Measurements from ENCODE around the gene SLC66A1.

The SLC66A1 gene

DNA sequence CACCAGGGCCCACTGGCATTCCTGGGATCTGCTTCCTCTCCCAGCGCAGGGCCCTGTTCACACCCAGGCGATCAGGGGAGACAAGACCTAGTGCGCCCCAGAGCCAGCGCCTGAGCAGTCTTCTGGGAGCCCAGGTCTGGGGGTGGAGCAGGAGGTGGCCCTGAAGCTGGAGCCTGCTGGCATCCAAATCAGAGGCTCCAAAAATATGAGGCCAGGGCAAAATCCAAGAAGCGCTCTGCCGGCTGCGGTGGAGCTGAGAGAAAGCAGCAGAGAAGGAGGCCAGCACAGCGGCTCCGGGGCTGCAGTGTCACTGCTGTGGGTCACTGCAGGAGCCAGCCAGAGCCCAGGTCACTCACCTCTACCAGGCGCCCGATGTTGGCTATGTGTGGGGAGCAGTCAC is 32.7 kb downstream of the SLC66A1 start:
- DNase-seq: no peak

DNA sequence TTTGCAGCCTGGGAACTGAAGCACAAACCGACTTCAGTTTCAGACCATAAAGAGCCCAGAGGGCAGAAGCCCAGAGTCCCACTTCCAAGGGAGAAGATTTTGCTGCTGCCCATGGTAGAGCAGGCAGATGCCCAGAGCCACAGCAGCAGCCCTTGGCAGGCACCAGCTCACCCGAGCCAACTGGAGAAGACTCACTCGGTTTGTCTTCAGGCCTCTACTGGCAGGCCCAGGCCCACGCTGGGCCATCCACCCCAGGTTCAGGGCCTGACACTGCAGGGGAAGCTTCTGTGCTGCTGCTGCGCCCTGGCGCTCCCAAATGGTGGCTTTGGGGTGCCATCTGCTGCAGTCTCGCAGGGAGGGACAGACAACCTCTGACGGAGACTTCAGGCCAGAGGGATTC is 33.3 kb downstream of the SLC66A1 start:
- no peak for DNase-seq

DNA sequence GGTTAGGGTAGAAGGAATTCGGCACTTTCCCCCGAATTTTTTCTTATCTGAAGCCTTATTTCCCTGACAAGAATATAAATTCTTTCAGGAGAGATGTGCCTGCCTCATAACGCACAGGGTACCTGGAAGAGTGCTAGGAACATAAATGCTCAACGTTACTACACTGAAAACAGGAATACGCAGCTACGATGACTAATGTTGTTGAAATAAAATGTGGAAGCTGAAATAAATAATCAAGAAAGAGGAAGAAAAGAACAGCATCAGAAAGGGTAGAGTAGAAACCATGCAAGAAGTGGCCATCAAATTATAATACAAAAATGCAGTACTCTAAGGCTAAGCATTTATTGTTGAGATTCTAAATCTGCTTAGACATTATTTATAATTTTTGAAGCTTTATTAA is 33.9 kb downstream of the SLC66A1 start:
- DNase-seq: no peak

DNA sequence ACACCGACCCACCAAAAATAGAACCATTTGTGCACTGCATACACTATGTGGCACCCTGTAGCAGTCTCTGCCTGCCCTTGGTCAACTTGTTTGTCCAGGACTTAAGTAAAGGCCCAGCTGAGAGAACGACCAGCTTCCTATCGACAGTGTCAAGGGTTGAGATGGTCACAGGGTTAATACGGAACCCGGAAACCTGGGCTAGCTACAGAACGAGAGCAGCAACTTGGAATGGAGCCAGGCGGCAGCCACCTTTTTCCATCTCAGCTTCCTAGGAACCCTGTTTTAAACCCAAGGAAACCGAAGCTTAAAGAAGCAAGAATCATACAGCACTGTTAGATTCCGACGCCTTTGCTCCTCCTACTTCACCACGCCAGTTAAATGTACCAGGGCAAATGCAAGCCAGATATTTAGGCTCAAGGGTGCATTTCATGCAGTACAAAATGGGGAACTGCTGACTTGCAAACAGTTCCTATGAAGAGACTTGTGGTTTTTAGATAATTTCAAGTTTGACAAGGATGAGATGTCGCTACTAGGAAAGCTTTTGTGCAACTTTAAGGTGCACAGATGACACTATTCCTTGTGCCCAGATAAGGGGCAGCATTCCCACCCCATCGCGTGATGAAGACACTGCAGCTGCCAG is 35.5 kb downstream of the SLC66A1 start:
- peak; percentile 8 for DNase-seq

DNA sequence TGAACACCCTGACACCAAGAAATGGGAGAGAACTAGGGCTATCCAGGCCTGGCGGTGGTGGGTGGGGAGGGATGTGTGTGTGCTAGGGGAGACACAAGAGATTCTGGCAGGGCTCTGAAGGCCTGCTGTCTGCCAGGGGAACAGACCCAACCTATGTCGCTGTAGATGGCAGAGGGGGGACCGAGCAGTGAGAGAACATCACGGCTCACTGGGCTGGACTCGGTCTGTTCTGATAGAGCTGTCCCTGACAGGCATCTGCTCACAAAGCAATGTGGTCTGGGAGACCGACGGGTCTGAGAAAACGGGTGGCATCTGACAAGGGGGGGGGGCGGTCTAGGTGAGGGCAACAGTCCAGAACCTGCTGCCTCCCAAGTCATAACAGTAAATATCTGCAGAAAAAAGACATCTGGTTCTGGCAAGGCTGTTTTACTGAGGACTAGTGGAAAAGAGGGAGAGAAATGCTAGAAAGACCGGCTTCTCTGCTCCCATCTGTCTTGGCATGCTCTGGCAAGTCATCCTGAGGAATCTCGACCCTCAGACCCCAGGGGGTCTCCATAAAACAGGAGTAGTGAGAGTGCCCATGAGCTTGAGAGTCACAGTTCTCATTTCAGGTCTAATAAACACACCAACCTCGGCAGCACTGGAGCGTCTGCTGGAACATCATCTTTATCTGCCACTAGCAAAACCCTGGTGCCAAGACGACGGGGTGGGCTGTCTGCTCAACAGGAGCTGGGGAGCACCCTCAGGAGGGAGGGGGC is 36.5 kb downstream of the SLC66A1 start:
- no peak for DNase-seq

DNA sequence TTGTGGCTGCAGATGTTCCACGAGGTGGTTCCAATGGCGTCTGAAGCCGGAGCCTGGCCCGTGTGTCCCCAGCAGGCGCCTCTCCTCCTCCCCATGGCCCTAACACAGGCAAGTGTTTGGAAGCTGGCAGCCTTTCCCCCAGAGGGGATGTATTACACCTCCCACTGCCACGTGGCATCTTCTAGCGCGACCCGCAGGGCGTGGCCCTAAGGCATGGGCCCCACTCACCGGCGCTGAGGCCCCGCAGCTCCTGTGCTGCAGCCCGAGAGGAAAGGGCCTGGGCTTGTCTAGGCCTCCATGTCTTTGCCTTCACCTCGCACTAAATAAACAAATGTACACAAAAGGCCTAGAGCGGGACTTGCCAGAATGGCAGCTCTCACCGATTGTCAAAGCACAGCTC is 37.9 kb downstream of the SLC66A1 start:
- DNase-seq: no peak

DNA sequence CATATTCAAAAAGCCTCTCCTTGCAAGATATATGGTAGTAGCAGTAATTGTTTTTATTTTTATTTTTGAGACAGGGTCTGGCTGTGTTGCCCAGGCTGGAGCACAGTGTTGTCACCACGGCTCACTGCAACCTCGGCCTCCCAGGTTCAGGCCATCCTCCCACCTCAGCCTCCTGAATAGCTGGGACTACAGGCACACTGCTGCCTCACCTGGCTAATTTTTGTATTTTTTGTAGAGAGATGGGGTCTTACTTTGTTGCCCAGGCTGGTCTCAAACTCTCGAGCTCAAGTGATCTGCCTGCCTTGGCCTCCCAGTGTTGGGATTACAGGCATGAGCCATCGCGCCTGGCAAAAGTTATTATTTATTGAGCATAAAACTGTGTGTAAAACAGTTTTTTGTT is 38.4 kb downstream of the SLC66A1 start:
- DNase-seq: no peak

DNA sequence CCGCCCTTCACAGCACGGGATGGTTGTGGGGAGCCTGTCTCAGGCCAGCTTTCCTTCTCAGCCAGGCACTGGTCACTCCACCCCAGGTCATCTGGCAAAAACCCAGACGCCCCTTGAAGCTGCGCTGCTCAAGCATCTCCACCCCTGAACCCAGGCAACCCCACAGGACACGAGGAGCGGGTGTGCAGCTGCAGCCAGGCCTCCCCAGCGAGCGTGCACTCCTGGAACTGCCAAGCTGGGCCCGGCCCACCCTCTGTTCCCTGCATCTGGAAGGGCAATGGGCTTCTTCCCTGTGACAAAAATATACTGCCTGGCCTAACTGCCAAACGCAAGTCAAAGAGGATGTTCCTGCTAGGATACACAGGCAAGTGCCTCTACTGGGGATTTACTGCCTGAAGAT is 39.7 kb downstream of the SLC66A1 start:
- DNase-seq: no peak

DNA sequence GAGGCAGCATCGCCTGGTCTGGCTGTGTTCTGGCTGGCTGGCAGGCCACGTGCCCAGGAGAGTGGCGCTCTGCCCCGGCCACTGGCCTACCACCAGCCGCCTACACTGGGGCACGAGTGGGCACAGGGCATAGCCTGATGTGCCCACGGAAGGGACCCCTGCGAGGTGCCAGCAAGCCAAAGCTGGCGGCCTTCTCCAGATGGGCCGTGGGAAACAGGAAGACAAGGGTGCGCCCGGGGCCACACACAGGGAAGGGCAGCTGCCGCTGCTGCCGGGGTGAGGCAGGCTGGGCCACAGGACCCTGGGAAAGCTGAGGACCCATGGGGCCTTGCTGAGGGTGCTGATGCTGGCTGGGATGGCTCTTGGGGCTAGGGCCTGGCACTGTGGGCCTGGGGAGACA is 40.7 kb downstream of the SLC66A1 start:
- DNase-seq: no peak

DNA sequence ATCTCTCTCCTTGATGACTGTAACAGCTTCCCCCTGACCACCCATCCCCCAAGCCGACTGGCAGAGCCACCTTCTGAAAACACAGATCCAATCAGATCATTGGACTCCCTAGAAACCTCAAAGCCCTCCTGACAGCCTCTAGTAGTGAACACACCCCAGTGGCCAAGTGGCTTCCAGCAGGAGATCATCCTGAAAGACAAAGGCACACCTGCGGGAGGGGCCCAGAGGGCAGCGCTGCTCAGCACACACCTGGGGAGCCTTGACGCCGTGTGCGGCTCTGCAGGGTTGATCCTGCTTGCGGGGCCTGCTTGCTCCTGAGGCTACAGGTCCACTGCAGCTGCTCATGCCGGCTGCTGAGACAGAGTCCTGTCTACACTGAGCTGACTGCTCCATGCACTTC is 41.5 kb downstream of the SLC66A1 start:
- DNase-seq: peak; percentile 65

DNA sequence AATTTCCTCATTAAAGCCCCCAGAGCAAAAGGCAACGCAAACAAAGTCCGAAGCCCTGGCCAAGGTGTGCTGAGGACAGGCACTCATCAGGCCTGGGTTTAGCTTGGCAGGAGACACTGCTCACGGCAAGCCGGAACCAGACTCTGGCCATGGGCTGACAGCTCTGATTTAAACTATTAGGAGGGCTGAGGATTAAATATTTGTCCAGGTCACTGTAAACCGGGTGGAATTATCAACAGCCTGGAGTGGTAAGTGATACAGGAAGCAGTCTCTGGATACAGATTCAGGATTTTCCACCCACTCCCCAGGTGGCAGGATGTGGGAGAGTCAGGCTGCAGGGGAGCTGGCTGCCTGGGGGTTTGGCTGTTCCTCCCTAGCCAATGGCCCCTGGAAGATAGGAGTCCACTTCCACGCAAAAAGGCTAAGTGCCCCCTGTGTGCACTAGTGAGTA is 42.4 kb downstream of the SLC66A1 start:
- peak; percentile 65 for DNase-seq

DNA sequence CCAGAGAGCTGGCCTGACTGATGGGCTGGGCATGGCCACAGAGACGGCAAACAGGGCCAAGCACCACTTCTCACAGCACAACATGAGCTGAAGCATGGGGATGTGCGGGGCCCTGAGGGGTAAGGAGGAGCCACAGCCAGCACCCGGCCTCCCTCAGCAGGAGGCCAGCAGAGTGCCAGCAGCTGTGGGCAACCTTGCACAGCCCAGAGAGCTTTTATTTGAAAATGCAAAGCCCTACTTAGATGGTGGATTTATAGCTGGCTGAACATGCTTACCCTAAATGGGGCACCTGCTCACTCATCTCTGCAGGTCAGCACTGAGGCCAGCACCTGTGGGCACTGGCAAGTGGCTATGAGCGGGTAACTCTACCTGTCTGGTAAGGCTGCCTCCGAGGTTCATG is 44.1 kb downstream of the SLC66A1 start:
- peak; percentile 62 for DNase-seq

DNA sequence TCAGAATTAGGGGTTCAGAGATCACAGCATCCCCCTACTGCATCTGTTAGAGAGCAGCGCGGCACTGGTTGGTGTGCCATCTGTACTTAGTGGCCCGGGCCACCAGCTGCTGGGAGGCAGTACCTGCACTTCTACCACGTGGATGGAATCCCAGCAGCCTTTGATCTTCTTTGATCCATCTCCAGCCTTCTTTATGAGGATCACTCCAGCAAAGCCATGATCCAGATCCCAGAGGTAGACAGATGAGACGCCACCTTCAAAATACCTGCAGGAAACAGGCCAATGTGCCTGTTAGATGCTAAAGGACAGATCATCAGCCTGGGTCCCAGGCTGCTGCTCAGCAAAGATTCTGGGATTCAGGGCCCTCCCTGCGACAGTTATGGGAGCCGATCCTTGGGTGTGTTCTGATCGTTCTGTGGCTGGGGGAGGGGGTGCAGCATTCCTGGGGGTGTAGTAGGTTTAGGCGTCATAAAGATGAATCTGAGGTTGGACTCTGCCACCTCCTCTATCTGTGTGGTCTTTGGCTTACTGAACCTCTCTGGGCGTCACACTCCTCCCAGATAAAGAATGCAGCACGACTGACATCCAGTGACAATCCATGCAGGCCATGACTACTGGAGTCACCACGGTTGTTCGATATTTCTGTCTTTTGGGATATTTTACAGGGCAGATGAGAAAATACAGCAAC is 45.3 kb downstream of the SLC66A1 start:
- no peak for DNase-seq

DNA sequence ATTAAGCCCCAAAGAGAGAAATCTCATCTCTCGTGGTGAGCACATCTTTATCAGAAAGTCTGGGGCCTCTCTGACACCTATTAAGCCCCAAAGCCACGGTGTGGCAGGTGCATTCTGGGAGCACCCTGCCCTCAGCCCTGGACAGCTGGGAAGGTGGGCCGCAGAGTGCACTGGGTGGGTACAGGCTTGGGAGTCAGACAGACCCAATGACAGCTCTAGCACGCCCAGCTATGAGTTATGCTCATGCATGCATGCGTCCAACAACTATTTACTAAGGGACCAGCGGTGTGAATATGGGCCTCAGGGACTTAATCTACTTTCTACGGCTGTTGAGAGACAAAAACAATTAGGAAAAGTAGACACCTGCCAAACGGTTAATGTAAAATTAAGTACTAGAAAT is 46.6 kb downstream of the SLC66A1 start:
- no peak for DNase-seq

DNA sequence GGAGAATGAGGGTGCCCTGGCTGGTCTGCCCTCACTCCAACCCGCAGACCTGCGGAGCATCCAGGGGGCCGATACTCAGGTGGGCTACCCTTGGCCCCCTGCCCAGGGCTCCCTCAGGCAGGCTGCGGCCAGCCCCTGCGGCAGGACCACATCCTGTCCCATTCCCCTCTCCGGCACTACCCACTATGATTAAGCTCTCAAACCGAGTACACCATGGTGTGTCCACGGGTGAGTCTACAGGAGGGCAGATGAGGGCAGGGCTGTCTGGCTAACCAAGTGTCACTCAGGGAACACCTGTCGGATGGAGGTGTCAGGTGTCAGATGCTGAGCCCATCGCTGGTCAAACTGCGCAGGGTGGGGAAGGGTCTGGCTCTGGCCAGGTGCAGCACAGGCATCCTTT is 47.2 kb downstream of the SLC66A1 start:
- DNase-seq: peak; percentile 32

DNA sequence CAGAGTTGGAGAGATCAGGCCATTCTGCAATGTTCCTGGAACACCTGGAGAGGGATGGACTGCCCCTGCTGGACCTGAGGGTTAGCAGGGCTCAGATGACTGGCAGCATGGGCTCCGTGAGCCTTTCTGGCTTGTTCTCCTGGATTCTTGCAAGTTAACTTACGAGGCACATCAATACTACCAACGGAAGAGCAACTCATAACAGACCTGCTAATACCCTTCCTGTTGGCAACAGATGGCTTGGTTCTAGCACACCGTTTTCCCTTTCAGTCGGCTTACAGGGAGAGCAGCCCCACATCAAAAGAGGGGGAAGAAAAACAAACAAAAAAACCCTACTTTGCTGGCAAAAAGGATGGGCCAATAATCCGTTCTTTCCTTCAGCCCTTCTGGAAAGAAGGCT is 47.9 kb downstream of the SLC66A1 start:
- DNase-seq: no peak

DNA sequence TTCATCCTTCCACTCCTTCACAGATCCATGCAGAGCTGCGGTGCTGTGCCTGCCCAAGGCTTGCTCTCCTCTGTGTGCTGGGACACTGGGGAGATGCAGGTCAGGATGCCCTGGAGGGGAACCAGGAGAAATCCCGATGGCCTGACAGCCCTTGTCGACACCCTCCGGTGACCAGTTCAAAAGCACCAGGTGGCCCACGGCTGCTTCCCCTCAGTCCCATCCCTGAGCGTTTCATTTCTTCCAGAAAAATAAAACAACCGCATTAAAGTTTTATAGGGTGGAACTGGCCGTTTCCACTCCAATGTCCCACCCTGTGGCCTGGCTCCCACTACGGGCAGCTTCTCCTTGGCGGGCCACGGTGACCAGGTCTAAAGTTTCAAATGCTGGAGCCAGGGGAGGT is 48.3 kb downstream of the SLC66A1 start:
- DNase-seq: no peak

DNA sequence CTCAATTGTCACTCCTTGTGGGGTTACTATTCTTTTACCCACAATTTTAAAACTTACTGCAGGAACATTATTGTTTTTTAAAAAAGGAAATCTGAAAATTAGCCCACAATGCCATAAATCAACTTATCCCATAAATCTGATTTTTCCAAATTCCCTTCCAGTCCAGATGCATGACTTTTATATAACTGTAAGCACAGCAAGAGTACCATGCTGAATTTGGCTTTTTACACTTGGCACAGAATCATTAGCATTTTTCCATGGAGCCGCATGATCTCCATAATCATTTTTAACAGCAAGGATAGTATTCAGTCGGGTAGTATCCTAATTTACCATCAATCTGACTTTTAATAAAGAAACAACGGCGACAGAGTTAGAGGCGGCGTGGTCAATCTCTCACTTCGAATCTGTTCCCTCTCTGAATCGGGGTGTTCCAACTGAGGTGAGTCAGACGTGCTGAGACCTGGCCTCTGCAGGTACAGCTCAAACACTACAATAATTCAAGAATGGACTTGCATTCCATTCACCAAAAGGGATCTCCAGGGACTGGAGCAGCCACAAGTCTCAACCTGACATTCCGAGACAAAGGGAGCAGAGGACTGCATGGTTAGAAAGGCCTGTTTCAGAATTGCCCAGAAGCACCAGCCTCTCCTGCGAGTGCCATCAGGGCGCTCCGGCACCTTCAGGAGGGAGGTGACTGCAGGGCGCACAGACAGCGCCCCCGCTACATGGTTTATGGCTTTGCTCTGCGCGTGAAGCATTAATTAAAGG is 48.9 kb downstream of the SLC66A1 start:
- no peak for DNase-seq

DNA sequence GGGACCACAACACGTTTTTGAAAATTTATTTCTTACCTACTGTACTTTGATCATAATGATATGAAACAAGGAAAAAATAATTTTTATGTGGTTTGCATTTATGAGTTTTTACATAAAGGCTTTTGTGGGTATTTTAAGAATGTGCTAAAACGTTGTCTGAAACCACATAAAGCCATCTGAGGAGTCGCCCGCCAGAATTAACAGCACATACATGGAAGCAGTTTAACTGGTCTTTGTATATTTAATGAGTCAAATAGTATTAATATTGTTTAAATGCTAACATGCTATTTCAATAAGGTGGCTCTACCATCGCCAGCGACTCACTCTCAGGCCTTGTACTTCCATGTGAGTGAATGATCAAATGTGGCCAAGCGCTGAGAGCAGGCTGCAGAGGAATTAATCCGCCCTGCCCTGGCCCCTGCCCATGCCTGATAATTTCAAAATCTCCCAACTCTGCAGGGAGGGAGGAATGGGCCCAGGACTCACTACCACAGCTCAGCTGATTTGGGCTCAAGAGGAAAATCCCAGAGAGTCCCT is 49.6 kb downstream of the SLC66A1 start:
- no peak for DNase-seq

DNA sequence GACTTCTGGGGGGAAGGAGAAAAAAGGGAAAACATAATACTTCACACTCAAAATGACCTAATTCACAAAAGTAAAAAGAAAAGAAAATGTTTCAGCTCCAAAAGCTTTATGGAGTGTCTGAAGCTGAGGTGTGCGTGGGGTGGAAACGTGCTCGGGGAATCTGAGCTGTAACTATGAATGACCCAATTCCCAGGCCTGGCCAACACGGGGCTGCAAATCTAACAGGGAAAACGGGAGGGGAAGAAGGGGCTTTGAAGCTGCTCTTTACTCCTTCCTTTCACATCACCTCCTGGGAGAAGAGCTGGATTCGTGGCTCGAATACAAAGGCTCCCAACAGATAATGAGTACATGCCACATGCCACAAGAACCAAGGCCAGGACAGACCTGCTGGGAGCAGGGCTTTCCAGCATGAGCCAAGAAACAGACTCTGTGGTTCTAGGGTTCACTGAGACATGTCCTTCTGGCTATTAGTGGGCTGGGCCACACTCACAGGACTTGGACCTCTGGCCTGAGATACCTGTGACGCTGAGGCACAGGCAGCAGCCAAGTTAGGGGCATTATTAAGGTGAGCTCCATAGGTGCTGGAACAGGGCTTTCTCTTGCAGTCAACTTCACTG is 51.5 kb downstream of the SLC66A1 start:
- DNase-seq: no peak

DNA sequence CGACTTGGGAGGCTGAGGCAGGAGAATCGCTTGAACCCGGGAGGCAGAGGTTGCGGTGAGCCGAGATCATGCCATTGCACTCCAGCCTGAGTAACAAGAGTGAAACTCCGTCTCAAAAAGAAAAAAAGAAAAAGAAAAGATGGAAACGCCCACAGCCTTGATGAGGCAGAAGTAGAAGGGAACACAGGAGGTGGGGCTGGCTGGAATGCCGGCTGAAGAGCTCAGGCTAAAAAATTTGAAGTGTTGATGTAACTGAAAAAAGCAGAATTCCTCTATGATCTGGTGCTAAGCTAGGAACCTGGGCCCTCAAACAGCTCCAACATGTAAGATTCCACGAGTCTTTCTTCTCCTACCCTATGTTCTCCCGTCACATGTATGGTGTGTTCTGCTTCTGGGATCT is 53.6 kb downstream of the SLC66A1 start:
- DNase-seq: no peak
